HG03432 (cell line): ENCODE data around the gene PCDHB8.
"Not testable (repeated sequence)": the region's sequence is repeated elsewhere in the genome, so short reads cannot be mapped to it uniquely, and the experiment has no call there.

Experiments used
- ATAC-seq: cut with Tn5 transposase; IDR thresholded peaks from one replicate; pipeline ENCODE4 v1.9.1; 2021; ENCODE audit warnings: mild to moderate bottlenecking, moderate library complexity; ENCODE audit not compliant: unreplicated experiment

PCDHB8 gene

GRCh38 chr5:141177577-141178191, at the start of gene PCDHB8:
Gene PCDHB8 (plus strand): TSS chr5:141177790. CDS start chr5:141178035, 245 bp downstream.
- not testable (repeated sequence) for ATAC-seq

GRCh38 chr5:141135030-141135717, 42.4 kb upstream of the PCDHB8 start, which contains the start of gene PCDHB5:
Gene PCDHB5 (plus strand): TSS chr5:141135206. CDS start chr5:141135435, 229 bp downstream.
- ATAC-seq: no peak

- no peak for ATAC-seq
These were observed 41.8 kb upstream of the PCDHB8 start for GRCh38 chr5:141135718-141136266.

GRCh38 chr5:141137346-141137745, 40.2 kb upstream of the PCDHB8 start:
- ATAC-seq: not testable (repeated sequence)

GRCh38 chr5:141149812-141150211, 27.8 kb upstream of the PCDHB8 start, which contains the start of gene PCDHB6:
Gene PCDHB6 (plus strand): TSS chr5:141150057. CDS start chr5:141150258, 201 bp downstream.
- ATAC-seq: no peak

- ATAC-seq: no peak
These were observed 27.2 kb upstream of the PCDHB8 start for GRCh38 chr5:141150224-141150992.

GRCh38 chr5:141150993-141151325, 26.6 kb upstream of the PCDHB8 start:
- ATAC-seq: no peak

GRCh38 chr5:141151632-141152031, 26.0 kb upstream of the PCDHB8 start:
- ATAC-seq: not testable (repeated sequence)

- ATAC-seq: not testable (repeated sequence)
These were observed 25.5 kb upstream of the PCDHB8 start for GRCh38 chr5:141152096-141152495.

- no peak for ATAC-seq
These were observed 21.8 kb upstream of the PCDHB8 start for GRCh38 chr5:141155540-141156374.

GRCh38 chr5:141157356-141157755, 20.2 kb upstream of the PCDHB8 start:
- not testable (repeated sequence) for ATAC-seq

- not testable (repeated sequence) for ATAC-seq
These were observed 19.7 kb upstream of the PCDHB8 start for GRCh38 chr5:141157901-141158300.

- no peak for ATAC-seq
These were observed 5.0 kb upstream of the PCDHB8 start, which contains the start of gene PCDHB7 for GRCh38 chr5:141172381-141173204. Gene PCDHB7 (plus strand): TSS chr5:141172644. CDS start chr5:141172836, 192 bp downstream.

GRCh38 chr5:141174291-141175104, 3.1 kb upstream of the PCDHB8 start:
- ATAC-seq: not testable (repeated sequence)

- no peak for ATAC-seq
These were observed 1.7 kb upstream of the PCDHB8 start for GRCh38 chr5:141175933-141176332.

GRCh38 chr5:141179371-141179770, 1.8 kb downstream of the PCDHB8 start:
- ATAC-seq: not testable (repeated sequence)

GRCh38 chr5:141179876-141180275, 2.3 kb downstream of the PCDHB8 start:
- ATAC-seq: not testable (repeated sequence)

GRCh38 chr5:141180313-141180712, 2.7 kb downstream of the PCDHB8 start:
- ATAC-seq: no peak
